H9 (cell line): ENCODE measurements around the gene STARD3. TPM values are rescaled to one million over a fixed set of nuclear protein-coding genes. Genes with fewer than 3 reads are reported as not detected.

ENCODE experiments used
- DNase-seq: peaks from one replicate; pipeline ENCODE4 v3.0.0-alpha.2; 2017
- H2AFZ ChIP-seq: one replicate; pipeline ENCODE4 v1.6.1; 2013; ENCODE audit warnings: mild to moderate bottlenecking, low read length, control low read depth, moderate library complexity
- H2AK5ac ChIP-seq: 2 replicates; pipeline ENCODE4 v1.6.1; 2013; ENCODE audit warnings: low read length, control low read depth, mixed read lengths; ENCODE audit not compliant: insufficient read length
- H2BK120ac ChIP-seq: one replicate; pipeline ENCODE4 v1.6.1; 2013; ENCODE audit warnings: low read depth, mild to moderate bottlenecking, low read length, control low read depth, inconsistent platforms; ENCODE audit not compliant: poor library complexity, severe bottlenecking
- H2BK12ac ChIP-seq: 2 replicates; pipeline ENCODE4 v1.6.1; 2013; ENCODE audit warnings: low read length, control low read depth, mixed read lengths, low read depth; ENCODE audit not compliant: insufficient read length
- H2BK15ac ChIP-seq: 2 replicates; pipeline ENCODE4 v1.6.1; 2013; ENCODE audit warnings: low read depth, low read length, control low read depth
- H2BK20ac ChIP-seq: one replicate; pipeline ENCODE4 v1.6.1; 2013; ENCODE audit warnings: low read depth, mild to moderate bottlenecking, low read length, control low read depth, inconsistent platforms; ENCODE audit not compliant: poor library complexity, severe bottlenecking
- H2BK5ac ChIP-seq: 2 replicates; pipeline ENCODE4 v1.6.1; 2013; ENCODE audit warnings: low read length, control low read depth, mixed read lengths; ENCODE audit not compliant: insufficient read length
- H3K14ac ChIP-seq: 2 replicates; pipeline ENCODE4 v1.6.1; 2013; ENCODE audit warnings: low read length, control low read depth; ENCODE audit not compliant: insufficient read depth
- H3K18ac ChIP-seq: 2 replicates; pipeline ENCODE4 v1.6.1; 2013; ENCODE audit warnings: low read depth, mild to moderate bottlenecking, mixed read lengths, low read length, control low read depth; ENCODE audit not compliant: insufficient read length
- H3K23ac ChIP-seq: 2 replicates; pipeline ENCODE4 v1.6.1; 2013; ENCODE audit warnings: low read length, control low read depth, mixed read lengths, low read depth; ENCODE audit not compliant: insufficient read length
- H3K23me2 ChIP-seq: 2 replicates; pipeline ENCODE4 v1.6.1; 2013; ENCODE audit warnings: low read depth, mild to moderate bottlenecking, mixed read lengths, low read length, control low read depth; ENCODE audit not compliant: insufficient read length, poor library complexity, severe bottlenecking
- H3K27ac ChIP-seq: 2 replicates; pipeline ENCODE4 v1.5.1; 2013; ENCODE audit warnings: low read length, control low read depth, mixed read lengths, low read depth; ENCODE audit not compliant: insufficient read length
- H3K27me3 ChIP-seq: 2 replicates; pipeline ENCODE4 v1.6.1; 2013; ENCODE audit warnings: low read length, control low read depth, inconsistent platforms; ENCODE audit not compliant: insufficient read depth
- H3K4ac ChIP-seq: 2 replicates; pipeline ENCODE4 v1.6.1; 2013; ENCODE audit warnings: low read depth, mild to moderate bottlenecking, control low read depth, inconsistent platforms, low read length, moderate library complexity
- H3K4me1 ChIP-seq: 2 replicates; pipeline ENCODE4 v1.6.1; 2013; ENCODE audit warnings: low read length, control low read depth, inconsistent platforms; ENCODE audit not compliant: insufficient read depth
- H3K4me2 ChIP-seq: 2 replicates; pipeline ENCODE4 v1.6.1; 2013; ENCODE audit warnings: low read length, control low read depth, mixed read lengths; ENCODE audit not compliant: insufficient read length, insufficient read depth
- H3K56ac ChIP-seq: 2 replicates; pipeline ENCODE4 v1.6.1; 2013; ENCODE audit warnings: low read depth, mild to moderate bottlenecking, mixed read lengths, low read length, control low read depth; ENCODE audit not compliant: insufficient read length
- H3K79me1 ChIP-seq: 2 replicates; pipeline ENCODE4 v1.6.1; 2013; ENCODE audit warnings: low read depth, mild to moderate bottlenecking, moderate library complexity, low read length, control low read depth, inconsistent platforms; ENCODE audit not compliant: insufficient read depth, poor library complexity, severe bottlenecking
- H3K79me2 ChIP-seq: 2 replicates; pipeline ENCODE4 v1.6.1; 2013; ENCODE audit warnings: low read length, control low read depth, inconsistent platforms; ENCODE audit not compliant: insufficient read depth
- H3K9ac ChIP-seq: 2 replicates; pipeline ENCODE4 v1.6.1; 2013; ENCODE audit warnings: low read length, control low read depth, mixed read lengths; ENCODE audit not compliant: insufficient read length; ENCODE audit errors: extremely low read depth
- H3K9me3 ChIP-seq: one replicate; pipeline ENCODE4 v1.6.1; 2013; ENCODE audit warnings: low read depth, low read length, inconsistent platforms; ENCODE audit not compliant: control insufficient read depth
- H3T11ph ChIP-seq: one replicate; pipeline ENCODE4 v1.6.1; 2013; ENCODE audit warnings: mild to moderate bottlenecking, low read length, control low read depth, inconsistent platforms
- H4K20me1 ChIP-seq: one replicate; pipeline ENCODE4 v1.6.1; 2013; ENCODE audit not compliant: control insufficient read depth, insufficient read length, insufficient read depth
- H4K5ac ChIP-seq: 2 replicates; pipeline ENCODE4 v1.6.1; 2013; ENCODE audit warnings: low read depth, mild to moderate bottlenecking, mixed read lengths, low read length, control low read depth; ENCODE audit not compliant: insufficient read length
- H4K8ac ChIP-seq: replicated peaks from 2 replicates; pipeline ENCODE4 v1.6.1; 2013; ENCODE audit warnings: low read length, control low read depth, mixed read lengths, low read depth; ENCODE audit not compliant: insufficient read length
- H4K91ac ChIP-seq: 2 replicates; pipeline ENCODE4 v1.6.1; 2013; ENCODE audit warnings: low read depth, mild to moderate bottlenecking, moderate library complexity, mixed read lengths, low read length, control low read depth; ENCODE audit not compliant: insufficient read length
- H3K27ac Mint-ChIP-seq, 3 experiments: 2 replicates in 2 of 3; 3 replicates in 1 of 3; pipeline ENCODE4 v1.8.0; 2020 to 2021; ENCODE audit warnings: mixed read lengths in 3 of 3, mild to moderate bottlenecking in 1 of 3, moderate library complexity in 1 of 3
- H3K27me3 Mint-ChIP-seq: 2 replicates; pipeline ENCODE4 v1.8.0; 2021; ENCODE audit warnings: low read depth, mild to moderate bottlenecking, moderate library complexity, mixed read lengths
- H3K36me3 Mint-ChIP-seq, 3 experiments: 2 replicates in 2 of 3; 3 replicates in 1 of 3; pipeline ENCODE4 v1.8.0; 2020 to 2021; ENCODE audit warnings: low read depth in 3 of 3, mixed read lengths in 3 of 3; ENCODE audit not compliant: insufficient read depth in 1 of 3
- H3K4me1 Mint-ChIP-seq, 2 experiments: 2 replicates each; pipeline ENCODE4 v1.8.0; 2020; ENCODE audit warnings: mixed read lengths in 2 of 2
- H3K4me3 Mint-ChIP-seq, 2 experiments: 2 replicates in 1 of 2; 3 replicates in 1 of 2; pipeline ENCODE4 v1.8.0; 2020 to 2021; ENCODE audit warnings: mild to moderate bottlenecking in 2 of 2, mixed read lengths in 2 of 2, moderate library complexity in 1 of 2
- H3K9me3 Mint-ChIP-seq, 2 experiments: 2 replicates in 1 of 2; 3 replicates in 1 of 2; pipeline ENCODE4 v1.8.0; 2020; ENCODE audit warnings: mild to moderate bottlenecking in 2 of 2, mixed read lengths in 2 of 2, moderate library complexity in 1 of 2
- CTCF ChIP-seq: fragments of 200-600 bp; sonication (generic); conservative IDR thresholded peaks from 3 replicates; pipeline ENCODE4 v1.8.0; 2021; ENCODE audit warnings: antibody characterized with exemption, mild to moderate bottlenecking
- WGBS: extraction: QIAGEN DNeasy Blood & Tissue Kit; methylation state at CpG from one replicate; pipeline ENCODE4 v1.1.7; 2013; ENCODE audit warnings: missing lambda C conversion rate, low lambda C conversion rate, mixed read lengths; ENCODE audit not compliant: insufficient read length; ENCODE audit errors: extremely low coverage; 5-methylcytosine and 5-hydroxymethylcytosine counted together
- total RNA-seq: library from RNA; stranded (reverse); gene quantifications from 2 replicates; pipeline ENCODE4 v1.2.1, GENCODE V29; 2021

The STARD3 gene
- total RNA-seq, 1 experiment from 2014 or later: 51.3 TPM

- no peak overlapping the region for H3K23ac ChIP-seq
- H3K14ac ChIP-seq: no peak overlapping the region
- H3K79me1 ChIP-seq: no peaks in the 10 kb centered on the region
- H4K20me1 ChIP-seq: no peaks in the 10 kb centered on the region
- Mint-ChIP-seq H3K4me1 (peaks cover 31 to 33% of the 10 kb centered on the region in 2 experiments), H3K9me3 (no peaks in the 10 kb centered on the region), H3K27me3 (peaks cover 19% of the 10 kb centered on the region), H3K27ac (peak overlapping the region in 2 of 3 experiments; percentile 82 to 91; a peak in 3 of 7 replicates), H3K36me3 (peaks cover 0 to 4% (median 3%) of the 10 kb centered on the region in 3 experiments; a peak in 3 of 7 replicates), H3K4me3 (no peak overlapping the region)
- no peak overlapping the region for H2AK5ac ChIP-seq
- H2BK5ac ChIP-seq: no peak overlapping the region
- peak; percentile 58 for DNase-seq
- no peak overlapping the region for H4K8ac ChIP-seq
- no peak overlapping the region for H4K5ac ChIP-seq
- H2BK20ac ChIP-seq: no peak overlapping the region
- H3K27ac ChIP-seq: no peak overlapping the region
- no CpG with 5 or more reads among the region's 11 CpGs for WGBS
- no peak overlapping the region for H2BK12ac ChIP-seq
- H3K18ac ChIP-seq: no peak overlapping the region
- H3K4me2 ChIP-seq: no peak overlapping the region
- H3K79me2 ChIP-seq: no peaks in the 10 kb centered on the region
- no peak overlapping the region for H2BK120ac ChIP-seq
- H3K56ac ChIP-seq: no peak overlapping the region
- no peak overlapping the region for H2BK15ac ChIP-seq
- H2AFZ ChIP-seq: no peak overlapping the region
- TF ChIP-seq CTCF: no peak
- no peak overlapping the region for H3K9ac ChIP-seq
- no peak overlapping the region for H4K91ac ChIP-seq
- no peaks in the 10 kb centered on the region for H3K9me3 ChIP-seq
- no peaks in the 10 kb centered on the region for H3K23me2 ChIP-seq
- H3T11ph ChIP-seq: no peak overlapping the region
- no peaks in the 10 kb centered on the region for H3K4me1 ChIP-seq
- H3K27me3 ChIP-seq: no peaks in the 10 kb centered on the region
- H3K4ac ChIP-seq: no peak overlapping the region
Measured at GRCh38 chr17:39674702-39675389, 37.9 kb downstream of the STARD3 start.
